SKM-1 treated with dmso at 0.1 percent for 144 hours (cell line): ENCODE results near the gene OR7G2.
A peak's percentile ranks its signal among the peaks of the same experiment; 100 is the strongest.
"Not testable (repeated sequence)": the region's sequence is repeated elsewhere in the genome, so short reads cannot be mapped to it uniquely, and the experiment has no call there.

Experiments used
- DNase-seq: peaks from one replicate; lab custom pipeline; 2025; ENCODE audit not compliant: unreplicated experiment; lab: John Stamatoyannopoulos, UW

Gene OR7G2

GRCh38 chr19:9075064-9075949 is 32.0 kb downstream of the OR7G2 start:
- DNase-seq, result no peak

GRCh38 chr19:9073806-9074205 is 33.5 kb downstream of the OR7G2 start:
- DNase-seq, result no peak

- not testable (repeated sequence) for DNase-seq
Measured at GRCh38 chr19:9071720-9072119, 35.6 kb downstream of the OR7G2 start.

GRCh38 chr19:9070066-9070465 is 37.2 kb downstream of the OR7G2 start:
- DNase-seq, result no peak

GRCh38 chr19:9065457-9066014 is 41.7 kb downstream of the OR7G2 start:
- no peak for DNase-seq

GRCh38 chr19:9061879-9062278 is 45.4 kb downstream of the OR7G2 start:
- no peak for DNase-seq

- DNase-seq, result no peak
Measured at GRCh38 chr19:9060564-9061340, 46.5 kb downstream of the OR7G2 start.

GRCh38 chr19:9058905-9059667 is 48.2 kb downstream of the OR7G2 start:
- peak; percentile 27 for DNase-seq

GRCh38 chr19:9057505-9058258 is 49.6 kb downstream of the OR7G2 start:
- DNase-seq, result no peak

- DNase-seq, result not testable (repeated sequence)
Measured at GRCh38 chr19:9056131-9056530, 51.1 kb downstream of the OR7G2 start.

GRCh38 chr19:9054765-9055164 is 52.5 kb downstream of the OR7G2 start:
- no peak for DNase-seq

GRCh38 chr19:9054207-9054606 is 53.1 kb downstream of the OR7G2 start:
- no peak for DNase-seq

- not testable (repeated sequence) for DNase-seq
Measured at GRCh38 chr19:9053674-9054073, 53.6 kb downstream of the OR7G2 start.

- DNase-seq, result peak; percentile 27
Measured at GRCh38 chr19:9052894-9053293, 54.4 kb downstream of the OR7G2 start.
